GM06990 (cell line): ENCODE data around the gene OAT.
A peak's percentile ranks its signal among the peaks of the same experiment; 100 is the strongest.

Experiments
- DNase-seq: peaks from one replicate; pipeline ENCODE4 v3.0.0-alpha.2; 2011; ENCODE audit not compliant: insufficient read length; ENCODE audit errors: extremely low read depth
- H3K27me3 ChIP-seq: replicated peaks from 2 replicates; pipeline ENCODE4 v1.6.0; 2011; ENCODE audit warnings: low read length; ENCODE audit not compliant: control insufficient read depth, insufficient read depth
- H3K36me3 ChIP-seq: 2 replicates; pipeline ENCODE4 v1.5.1; 2011; ENCODE audit warnings: low read length; ENCODE audit not compliant: control insufficient read depth, insufficient read depth
- H3K4me3 ChIP-seq: replicated peaks from 2 replicates; pipeline ENCODE4 v1.5.1; 2011; ENCODE audit warnings: low read depth, mild to moderate bottlenecking, control low read depth, low read length
- CTCF ChIP-seq: IDR thresholded peaks from 2 replicates; pipeline ENCODE4 v1.5.1; 2011; ENCODE audit warnings: low read length, control low read depth, mild to moderate bottlenecking, inconsistent platforms; ENCODE audit not compliant: insufficient read depth, poor library complexity, severe bottlenecking

The OAT gene

DNA sequence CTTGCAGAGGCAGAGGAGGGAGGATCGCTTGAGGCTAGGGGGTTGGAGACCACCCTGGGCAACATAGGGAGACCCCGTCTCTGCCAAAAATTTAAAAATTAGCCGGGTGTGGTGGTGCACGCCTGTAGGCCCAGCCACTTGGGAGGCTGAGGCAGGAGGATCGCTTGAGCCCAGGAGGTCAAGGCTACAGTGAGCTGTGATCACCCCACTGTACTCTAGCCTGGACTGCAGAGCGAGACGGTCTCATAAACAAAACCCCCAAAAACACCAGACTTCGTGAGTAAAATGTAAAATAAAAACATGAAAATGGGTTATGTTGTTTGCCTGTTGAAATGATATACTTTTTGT is 43.6 kb upstream of the OAT start:
- H3K4me3 ChIP-seq: peak overlapping the region; percentile 80
- no peak for TF ChIP-seq CTCF

DNA sequence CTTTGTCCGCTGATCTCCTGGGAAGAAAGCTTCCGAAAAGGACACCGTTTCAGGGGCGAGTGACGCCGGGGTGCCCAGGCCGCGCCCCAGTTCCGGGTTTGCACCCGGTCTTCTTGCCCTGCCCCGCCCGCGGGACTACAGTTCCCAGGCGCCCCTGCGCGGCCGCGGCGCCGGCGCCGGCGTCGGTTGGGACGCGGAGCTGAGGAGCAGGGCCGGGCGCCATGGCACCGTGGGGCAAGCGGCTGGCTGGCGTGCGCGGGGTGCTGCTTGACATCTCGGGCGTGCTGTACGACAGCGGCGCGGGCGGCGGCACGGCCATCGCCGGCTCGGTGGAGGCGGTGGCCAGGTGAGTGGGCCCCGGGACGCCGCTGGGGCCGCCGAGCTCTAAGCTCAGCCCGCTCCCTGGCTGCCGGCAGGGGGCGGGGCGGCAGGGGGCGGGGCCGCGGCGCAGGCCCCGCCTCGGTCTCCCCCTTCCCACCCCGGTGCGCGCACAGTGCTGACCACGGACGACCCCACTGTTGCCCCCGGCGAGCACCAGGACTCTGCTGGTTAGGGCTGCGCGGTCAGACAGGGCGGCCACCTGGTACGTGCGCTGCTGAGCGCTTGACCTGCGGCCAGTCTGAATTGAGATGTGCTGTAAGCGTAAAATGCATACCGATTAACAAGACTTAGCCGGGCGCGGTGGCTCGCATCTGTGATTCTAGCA is 43.1 kb upstream of the OAT start, which contains the start of gene LHPP:
Gene LHPP, plus strand, starts transcription at position 182 of the 706 bp plus-strand sequence. Its CDS starts 40 bp downstream, at position 222.
- peak; percentile 94 for DNase-seq
- peak within 1 kb of the TSS; percentile 80 for H3K4me3 ChIP-seq
- TF ChIP-seq CTCF: no peak
- no peaks in the 10 kb centered on the region for H3K27me3 ChIP-seq
- H3K36me3 ChIP-seq: no peaks in the 10 kb centered on the region

More for the DNA sequence above, 43.6 kb upstream of the OAT start:
- H3K27me3 ChIP-seq: no peaks in the 10 kb centered on the region
- H3K36me3 ChIP-seq: no peaks in the 10 kb centered on the region
- no peak for DNase-seq

GRCh38 chr10:124460144-124460543 is 41.4 kb upstream of the OAT start:
- TF ChIP-seq CTCF: no peak
- Histone ChIP-seq H3K4me3 (no peak overlapping the region), H3K27me3 (no peaks in the 10 kb centered on the region), H3K36me3 (no peaks in the 10 kb centered on the region)
- DNase-seq: no peak

DNA sequence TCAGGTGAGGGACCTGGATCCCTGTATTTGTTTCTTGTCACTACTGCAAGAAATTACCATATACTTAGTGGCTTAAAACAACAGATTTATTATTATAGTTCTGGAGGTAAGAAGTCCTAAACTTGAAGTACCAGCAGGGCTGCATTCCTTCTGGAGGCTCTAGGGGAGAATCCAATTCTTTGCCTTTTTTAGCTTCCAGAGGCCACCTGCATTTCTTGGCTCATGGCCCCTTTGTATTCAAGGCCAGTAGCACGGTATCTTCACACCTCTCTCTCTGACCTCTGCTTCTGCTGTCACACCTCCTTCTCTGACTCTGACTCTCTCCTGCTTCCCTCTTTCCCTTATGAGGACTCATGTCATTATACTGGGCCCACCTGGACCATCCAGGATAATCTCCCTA is 40.7 kb upstream of the OAT start:
- no peak for DNase-seq
- no peak for TF ChIP-seq CTCF
- H3K36me3 ChIP-seq: no peaks in the 10 kb centered on the region
- no peak overlapping the region for H3K4me3 ChIP-seq
- H3K27me3 ChIP-seq: no peaks in the 10 kb centered on the region; the same call in 1 of the 2 replicates

DNA sequence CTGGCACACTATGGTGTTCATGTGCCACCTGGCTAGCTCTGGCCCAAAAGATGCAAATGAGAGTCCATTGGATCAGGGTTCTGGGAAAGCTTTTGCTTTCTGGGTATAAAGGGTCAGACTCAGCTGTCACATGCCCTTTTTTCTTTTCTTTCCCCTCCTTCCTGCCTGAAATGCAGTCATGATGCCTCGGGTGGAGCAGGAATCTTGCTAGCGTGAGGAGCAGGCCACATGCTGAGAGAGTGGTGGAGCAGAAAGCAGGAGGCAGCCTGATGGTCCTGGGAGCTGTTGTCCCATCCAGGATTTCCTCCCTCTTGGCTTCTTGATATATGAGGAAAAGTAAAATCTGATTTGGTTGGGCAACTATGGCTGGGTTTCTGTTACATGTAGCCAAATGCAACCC is 40.2 kb upstream of the OAT start:
- Histone ChIP-seq H3K36me3 (no peaks in the 10 kb centered on the region), H3K4me3 (no peak overlapping the region), H3K27me3 (no peaks in the 10 kb centered on the region; the same call in 1 of the 2 replicates)
- no peak for DNase-seq
- TF ChIP-seq CTCF: no peak
